Hematopoietic multipotent progenitor cell (in vitro differentiated cells): ENCODE measurements around the gene MAP4K1. TPM values are rescaled to one million over a fixed set of nuclear protein-coding genes. Genes with fewer than 3 reads are reported as not detected.
"Not testable (repeated sequence)": the region's sequence is repeated elsewhere in the genome, so short reads cannot be mapped to it uniquely, and the experiment has no call there.

ENCODE experiments used
- DNase-seq, 3 donors: peaks; one replicate each; pipeline ENCODE4 v3.0.0-alpha.2; 2011 to 2015; ENCODE audit warnings: low read depth in 2 of 3, low spot score in 2 of 3
- total RNA-seq: library from RNA; depleted of rRNA; stranded (reverse); fragments of >200 nt; gene quantifications from one replicate; pipeline ENCODE4 v1.2.3, GENCODE V29; 2012

Gene MAP4K1
- total RNA-seq, 1 donor, result 31.5 TPM

- no peak for DNase-seq
Observed at GRCh38 chr19:38629568-38629967, 11.8 kb upstream of the MAP4K1 start.

GRCh38 chr19:38626401-38626800, 8.6 kb upstream of the MAP4K1 start:
- no peak for DNase-seq

GRCh38 chr19:38624822-38625221, 7.1 kb upstream of the MAP4K1 start:
- DNase-seq, result no peak

GRCh38 chr19:38619361-38620174, 1.8 kb upstream of the MAP4K1 start:
- DNase-seq, result no peak

- DNase-seq, result peak; percentile 98 to 99 (median 98)
Observed at GRCh38 chr19:38618590-38619360, 1.0 kb upstream of the MAP4K1 start, which contains the start of gene EIF3K. EIF3K (plus strand) TSS chr19:38619188; CDS start chr19:38619269, 81 bp downstream.

- peak in 2 of 3 donors; percentile 26 to 46 for DNase-seq
Observed at GRCh38 chr19:38617283-38617763, 430 bp downstream of the MAP4K1 start.

- DNase-seq, result no peak
Observed at GRCh38 chr19:38616265-38616664, 1.5 kb downstream of the MAP4K1 start.

GRCh38 chr19:38615007-38615581, 2.7 kb downstream of the MAP4K1 start:
- no peak for DNase-seq

GRCh38 chr19:38614289-38614688, 3.5 kb downstream of the MAP4K1 start:
- DNase-seq, result no peak

GRCh38 chr19:38606131-38606530, 11.6 kb downstream of the MAP4K1 start:
- no peak for DNase-seq

GRCh38 chr19:38602856-38603255, 14.9 kb downstream of the MAP4K1 start:
- DNase-seq, result not testable (repeated sequence)

GRCh38 chr19:38599722-38600121, 18.0 kb downstream of the MAP4K1 start:
- no peak for DNase-seq

GRCh38 chr19:38597075-38597474, 20.7 kb downstream of the MAP4K1 start:
- DNase-seq, result no peak

GRCh38 chr19:38596057-38596981, 21.4 kb downstream of the MAP4K1 start:
- no peak for DNase-seq

- no peak for DNase-seq
Observed at GRCh38 chr19:38592940-38593339, 24.8 kb downstream of the MAP4K1 start.

GRCh38 chr19:38588041-38588440, 29.7 kb downstream of the MAP4K1 start:
- no peak for DNase-seq

GRCh38 chr19:38587562-38587961, 30.2 kb downstream of the MAP4K1 start:
- no peak for DNase-seq

GRCh38 chr19:38583985-38584305, 33.8 kb downstream of the MAP4K1 start:
- DNase-seq, result no peak

GRCh38 chr19:38583219-38583984, 34.4 kb downstream of the MAP4K1 start:
- no peak for DNase-seq

GRCh38 chr19:38580080-38580479, 37.7 kb downstream of the MAP4K1 start:
- DNase-seq, result no peak
